Measurements from ENCODE around the gene PAX3.

Gene PAX3

GRCh38 chr2:222203041-222203440 lies 95.8 kb downstream of the PAX3 start:
- Mint-ChIP-seq H3K27ac (no peak overlapping the region), H3K4me1 (peaks cover 37% of the 10 kb centered on the region), H3K36me3 (ENCODE audit: low read depth) (peaks cover 62% of the 10 kb centered on the region), H3K27me3 (ENCODE audit: low read depth, poor library complexity) (no peaks in the 10 kb centered on the region), H3K4me3 (no peak overlapping the region), H3K9me3 (no peaks in the 10 kb centered on the region)
- no peak for TF ChIP-seq CTCF (IDR thresholded peaks at IDR 0.05)
- DNase-seq = no peak

GRCh38 chr2:222196159-222196558 lies 102.6 kb downstream of the PAX3 start:
- H3K9me3 Mint-ChIP-seq = no peaks in the 10 kb centered on the region
- H3K4me3 Mint-ChIP-seq = no peak overlapping the region
- H3K4me1 Mint-ChIP-seq = peaks cover 14% of the 10 kb centered on the region
- peaks cover 4% of the 10 kb centered on the region for H3K27me3 Mint-ChIP-seq (ENCODE audit: low read depth, poor library complexity)
- no peak for DNase-seq
- no peak for TF ChIP-seq CTCF (IDR thresholded peaks at IDR 0.05)
- H3K36me3 Mint-ChIP-seq (ENCODE audit: low read depth) = peaks cover 34% of the 10 kb centered on the region
- H3K27ac Mint-ChIP-seq = peak overlapping the region; percentile 15

GRCh38 chr2:222194669-222195068 lies 104.1 kb downstream of the PAX3 start:
- Mint-ChIP-seq H3K27ac (no peak overlapping the region), H3K4me3 (no peak overlapping the region), H3K27me3 (ENCODE audit: low read depth, poor library complexity) (peaks cover 4% of the 10 kb centered on the region), H3K4me1 (peaks cover 14% of the 10 kb centered on the region), H3K9me3 (no peaks in the 10 kb centered on the region), H3K36me3 (ENCODE audit: low read depth) (peaks cover 29% of the 10 kb centered on the region)
- DNase-seq = no peak
- TF ChIP-seq CTCF (IDR thresholded peaks at IDR 0.05) = no peak

GRCh38 chr2:222193328-222193983 lies 105.3 kb downstream of the PAX3 start:
- Mint-ChIP-seq H3K4me1 (peaks cover 26% of the 10 kb centered on the region), H3K36me3 (ENCODE audit: low read depth) (peaks cover 19% of the 10 kb centered on the region), H3K27me3 (ENCODE audit: low read depth, poor library complexity) (peaks cover 4% of the 10 kb centered on the region), H3K9me3 (no peaks in the 10 kb centered on the region), H3K27ac (peak overlapping the region; percentile 41), H3K4me3 (no peak overlapping the region)
- no peak for TF ChIP-seq CTCF (IDR thresholded peaks at IDR 0.05)
- DNase-seq = no peak

- H3K27ac Mint-ChIP-seq = no peak overlapping the region
- peaks cover 14% of the 10 kb centered on the region for H3K9me3 Mint-ChIP-seq
- H3K4me3 Mint-ChIP-seq = no peak overlapping the region
- H3K27me3 Mint-ChIP-seq (ENCODE audit: low read depth, poor library complexity) = no peaks in the 10 kb centered on the region
- H3K4me1 Mint-ChIP-seq = peaks cover 29% of the 10 kb centered on the region
- DNase-seq = no peak
- TF ChIP-seq CTCF (IDR thresholded peaks at IDR 0.05) = no peak
- H3K36me3 Mint-ChIP-seq (ENCODE audit: low read depth) = peaks cover 21% of the 10 kb centered on the region
Observed at GRCh38 chr2:222180619-222181018, 118.2 kb downstream of the PAX3 start.

- Mint-ChIP-seq H3K9me3 (peaks cover 14% of the 10 kb centered on the region), H3K27ac (no peak overlapping the region), H3K4me3 (no peak overlapping the region), H3K4me1 (peaks cover 38% of the 10 kb centered on the region), H3K27me3 (ENCODE audit: low read depth, poor library complexity) (no peaks in the 10 kb centered on the region), H3K36me3 (ENCODE audit: low read depth) (peaks cover 17% of the 10 kb centered on the region)
- DNase-seq = no peak
- no peak for TF ChIP-seq CTCF (IDR thresholded peaks at IDR 0.05)
Observed at GRCh38 chr2:222179592-222179991, 119.2 kb downstream of the PAX3 start.

Data from nephron progenitor cell (in vitro differentiated cells).